ENCODE measurements around the gene DNAJA2. TPM values are rescaled to one million over a fixed set of nuclear protein-coding genes. Genes with fewer than 3 reads are reported as not detected.

Gene DNAJA2
- total and polyA plus RNA-seq, 4 donors = 24.9 to 56.5 (median 35.6) TPM

DNA sequence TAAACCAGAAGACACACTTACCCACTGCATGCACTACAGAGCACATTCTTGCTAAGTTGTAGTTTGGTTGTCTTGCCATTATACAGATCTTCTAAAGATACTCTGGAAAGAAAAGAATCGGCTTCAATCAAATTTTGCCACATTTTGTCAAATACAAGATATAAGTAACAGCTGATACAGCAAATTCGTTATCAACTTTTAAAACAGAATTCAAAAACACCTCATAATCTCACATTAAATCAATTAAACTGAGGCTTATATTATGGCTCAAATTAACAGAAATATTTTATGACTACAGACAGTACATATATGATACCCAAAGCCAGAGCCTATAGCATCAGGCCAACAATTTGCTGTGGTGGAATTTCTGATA, 5.4 kb downstream of the DNAJA2 start:
- ATAC-seq (ENCODE audit: insufficient read depth, low FRiP score) = no peak
- H3K27me3 ChIP-seq (ENCODE audit: control insufficient read depth in 3 of 3, insufficient read depth in 3 of 3, low read length in 2 of 3) = no peaks in the 10 kb centered on the region
- no peaks in the 10 kb centered on the region for H3K9me3 ChIP-seq (ENCODE audit: control insufficient read depth in 4 of 4, insufficient read depth in 3 of 4, low read length in 3 of 4)
- H3K27ac ChIP-seq (ENCODE audit: low read depth in 1 of 2, low read length in 1 of 2) = no peak overlapping the region
- peaks cover 2 to 9% (median 7%) of the 10 kb centered on the region in 5 donors for H3K4me1 ChIP-seq (ENCODE audit: control insufficient read depth in 5 of 5, insufficient read depth in 5 of 5, low read length in 5 of 5)
- 93 to 99% methylated on average over 2 of the region's 2 CpGs for WGBS, 2 donors
- peaks cover 35 to 51% (median 41%) of the 10 kb centered on the region in 4 donors for H3K36me3 ChIP-seq (ENCODE audit: control insufficient read depth in 4 of 4, insufficient read depth in 4 of 4, low read length in 4 of 4)
- TF ChIP-seq, protein P1, sequence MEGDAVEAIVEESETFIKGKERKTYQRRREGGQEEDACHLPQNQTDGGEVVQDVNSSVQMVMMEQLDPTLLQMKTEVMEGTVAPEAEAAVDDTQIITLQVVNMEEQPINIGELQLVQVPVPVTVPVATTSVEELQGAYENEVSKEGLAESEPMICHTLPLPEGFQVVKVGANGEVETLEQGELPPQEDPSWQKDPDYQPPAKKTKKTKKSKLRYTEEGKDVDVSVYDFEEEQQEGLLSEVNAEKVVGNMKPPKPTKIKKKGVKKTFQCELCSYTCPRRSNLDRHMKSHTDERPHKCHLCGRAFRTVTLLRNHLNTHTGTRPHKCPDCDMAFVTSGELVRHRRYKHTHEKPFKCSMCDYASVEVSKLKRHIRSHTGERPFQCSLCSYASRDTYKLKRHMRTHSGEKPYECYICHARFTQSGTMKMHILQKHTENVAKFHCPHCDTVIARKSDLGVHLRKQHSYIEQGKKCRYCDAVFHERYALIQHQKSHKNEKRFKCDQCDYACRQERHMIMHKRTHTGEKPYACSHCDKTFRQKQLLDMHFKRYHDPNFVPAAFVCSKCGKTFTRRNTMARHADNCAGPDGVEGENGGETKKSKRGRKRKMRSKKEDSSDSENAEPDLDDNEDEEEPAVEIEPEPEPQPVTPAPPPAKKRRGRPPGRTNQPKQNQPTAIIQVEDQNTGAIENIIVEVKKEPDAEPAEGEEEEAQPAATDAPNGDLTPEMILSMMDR (IDR thresholded peaks at IDR 0.05; ENCODE audit: control extremely low read depth, extremely low read depth) = no peak
- no peak overlapping the region for H3K4me3 ChIP-seq
- no peak overlapping the region for H3K9ac ChIP-seq (ENCODE audit: insufficient read depth in 1 of 2, low read length in 2 of 2)
- DNase-seq = no peak

DNA sequence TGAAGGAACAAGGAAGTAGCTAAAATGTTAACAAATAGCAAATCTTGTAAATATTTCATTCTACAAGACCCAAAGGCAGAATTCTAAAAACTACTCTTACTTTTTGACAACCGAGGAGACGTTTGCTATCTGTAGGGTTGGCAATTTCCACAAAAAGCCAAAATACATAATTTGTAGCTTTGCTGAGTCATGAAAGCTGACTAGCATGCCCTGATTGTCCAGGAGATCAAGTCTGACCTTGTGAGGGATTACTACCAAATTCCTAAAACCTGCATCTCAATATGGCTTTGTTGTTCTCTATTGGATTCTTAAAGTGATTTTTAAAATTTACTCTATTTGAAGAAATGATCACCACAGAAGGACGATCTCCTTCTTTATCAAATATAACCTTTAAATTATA, 10.8 kb downstream of the DNAJA2 start:
- ATAC-seq (ENCODE audit: insufficient read depth, low FRiP score) = no peak
- Histone ChIP-seq H3K4me1 (ENCODE audit: control insufficient read depth in 5 of 5, insufficient read depth in 5 of 5, low read length in 5 of 5) (peaks cover 0 to 10% (median 0%) of the 10 kb centered on the region in 5 donors), H3K9ac (ENCODE audit: insufficient read depth in 1 of 2, low read length in 2 of 2) (no peak overlapping the region), H3K4me3 (no peak overlapping the region), H3K27me3 (ENCODE audit: control insufficient read depth in 3 of 3, insufficient read depth in 3 of 3, low read length in 2 of 3) (no peaks in the 10 kb centered on the region), H3K27ac (ENCODE audit: low read depth in 1 of 2, low read length in 1 of 2) (no peak overlapping the region), H3K36me3 (ENCODE audit: control insufficient read depth in 4 of 4, insufficient read depth in 4 of 4, low read length in 4 of 4) (peaks cover 41 to 65% (median 51%) of the 10 kb centered on the region in 4 donors), H3K9me3 (ENCODE audit: control insufficient read depth in 4 of 4, insufficient read depth in 3 of 4, low read length in 3 of 4) (no peaks in the 10 kb centered on the region)
- WGBS, 2 donors = 78 to 85% methylated on average over 3 of the region's 3 CpGs
- DNase-seq = no peak
- TF ChIP-seq, protein P1 (IDR thresholded peaks at IDR 0.05; ENCODE audit: control extremely low read depth, extremely low read depth) = no peak

DNA sequence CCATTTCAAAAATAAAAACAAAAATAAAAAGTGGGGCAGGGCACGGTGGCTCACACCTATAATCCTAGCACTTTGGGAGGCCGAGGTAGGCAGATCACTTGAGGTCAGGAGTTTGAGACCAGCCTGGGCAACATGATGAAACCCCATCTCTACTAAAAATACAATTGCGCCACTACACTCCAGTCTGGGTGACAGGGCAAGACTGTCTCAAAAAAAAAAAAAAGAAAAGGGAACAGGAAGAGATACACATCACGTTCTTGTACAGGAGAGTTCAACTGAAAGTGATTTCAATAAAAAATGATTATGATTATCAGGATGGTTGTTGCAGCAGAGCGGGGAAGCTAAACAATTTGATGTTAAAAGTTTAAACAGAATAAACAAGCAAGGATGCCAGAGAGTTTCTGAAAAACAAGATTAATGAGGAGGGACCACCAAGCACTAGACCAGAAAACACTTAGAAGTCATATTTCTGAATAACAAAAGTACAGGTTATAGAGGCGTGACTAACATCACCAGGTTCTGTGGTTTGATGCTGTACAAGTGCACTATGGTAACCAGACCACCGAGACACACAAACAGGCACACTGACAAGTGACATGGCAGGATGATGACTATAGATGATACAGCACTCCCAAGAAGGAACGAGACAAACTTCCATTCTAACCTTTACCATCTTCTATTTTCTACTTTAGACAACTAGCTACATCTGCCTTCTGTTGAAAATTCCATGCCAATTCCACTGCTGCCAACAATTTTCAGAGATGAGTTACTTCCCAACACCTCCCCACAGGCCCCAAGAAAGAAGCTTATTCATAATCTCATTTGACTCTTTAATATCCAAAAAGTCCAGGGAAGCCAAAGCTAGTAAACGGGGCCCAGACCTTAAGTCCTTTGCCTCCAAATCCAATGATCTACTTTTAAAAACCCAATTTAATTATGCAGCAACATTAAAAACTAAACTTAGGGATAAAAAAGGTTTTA, 11.8 kb downstream of the DNAJA2 start:
- peak; percentile 34 for ATAC-seq (ENCODE audit: insufficient read depth, low FRiP score)
- no peaks in the 10 kb centered on the region for H3K27me3 ChIP-seq (ENCODE audit: control insufficient read depth in 3 of 3, insufficient read depth in 3 of 3, low read length in 2 of 3)
- H3K27ac ChIP-seq (ENCODE audit: low read depth in 1 of 2, low read length in 1 of 2) = no peak overlapping the region
- TF ChIP-seq, protein P1 (IDR thresholded peaks at IDR 0.05; ENCODE audit: control extremely low read depth, extremely low read depth) = no peak
- peaks cover 39 to 67% (median 52%) of the 10 kb centered on the region in 4 donors for H3K36me3 ChIP-seq (ENCODE audit: control insufficient read depth in 4 of 4, insufficient read depth in 4 of 4, low read length in 4 of 4)
- no peaks in the 10 kb centered on the region for H3K9me3 ChIP-seq (ENCODE audit: control insufficient read depth in 4 of 4, insufficient read depth in 3 of 4, low read length in 3 of 4)
- WGBS, 2 donors = 52 to 62% methylated on average over 9 of the region's 9 CpGs
- H3K9ac ChIP-seq (ENCODE audit: insufficient read depth in 1 of 2, low read length in 2 of 2) = no peak overlapping the region
- H3K4me3 ChIP-seq = no peak overlapping the region
- peaks cover 0 to 10% (median 0%) of the 10 kb centered on the region in 5 donors for H3K4me1 ChIP-seq (ENCODE audit: control insufficient read depth in 5 of 5, insufficient read depth in 5 of 5, low read length in 5 of 5)
- no peak for DNase-seq
